Measurements from ENCODE around the gene NASP.
"Not testable (repeated sequence)": the region's sequence is repeated elsewhere in the genome, so short reads cannot be mapped to it uniquely, and the experiment has no call there.

Gene NASP

GRCh38 chr1:45569962-45570581 is 13.8 kb upstream of the NASP start:
- DNase-seq: peak; percentile 70 to 78

- no peak for DNase-seq
These were observed 13.2 kb upstream of the NASP start for GRCh38 chr1:45570631-45571030.

GRCh38 chr1:45573231-45573804 is 10.5 kb upstream of the NASP start:
- DNase-seq: no peak

- DNase-seq: no peak
These were observed 9.7 kb upstream of the NASP start for GRCh38 chr1:45574105-45574626.

- peak; percentile 94 to 96 for DNase-seq
These were observed 576 bp upstream of the NASP start for GRCh38 chr1:45583264-45583665.

- peak; percentile 91 for DNase-seq
These were observed 689 bp downstream of the NASP start for GRCh38 chr1:45584351-45585109.

- no peak for DNase-seq
These were observed 1.2 kb downstream of the NASP start for GRCh38 chr1:45585110-45585426.

GRCh38 chr1:45585496-45586075 is 1.7 kb downstream of the NASP start:
- DNase-seq: no peak

GRCh38 chr1:45586769-45587168 is 2.9 kb downstream of the NASP start:
- DNase-seq: no peak

- DNase-seq: no peak
These were observed 6.0 kb downstream of the NASP start for GRCh38 chr1:45589861-45590260.

GRCh38 chr1:45594412-45594811 is 10.6 kb downstream of the NASP start:
- DNase-seq: no peak

GRCh38 chr1:45596765-45597164 is 12.9 kb downstream of the NASP start:
- not testable (repeated sequence) for DNase-seq

- DNase-seq: no peak
These were observed 20.4 kb downstream of the NASP start for GRCh38 chr1:45604239-45604638.

- DNase-seq: no peak
These were observed 23.7 kb downstream of the NASP start for GRCh38 chr1:45607404-45608074.

GRCh38 chr1:45608175-45609156 is 24.6 kb downstream of the NASP start:
- no peak for DNase-seq

- no peak for DNase-seq
These were observed 26.9 kb downstream of the NASP start for GRCh38 chr1:45610589-45611226.

GRCh38 chr1:45612941-45613579 is 29.2 kb downstream of the NASP start:
- no peak for DNase-seq

GRCh38 chr1:45615885-45616284 is 32.0 kb downstream of the NASP start:
- no peak for DNase-seq

GRCh38 chr1:45617618-45618017 is 33.8 kb downstream of the NASP start:
- DNase-seq: no peak

- no peak for DNase-seq
These were observed 35.5 kb downstream of the NASP start for GRCh38 chr1:45619149-45619921.
